NCI-H128 (cell line): ENCODE measurements around the gene PICK1.

Source experiments
- DNase-seq: peaks from one replicate; lab custom pipeline; 2025; ENCODE audit not compliant: unreplicated experiment; lab: John Stamatoyannopoulos, UW

The PICK1 gene

DNA sequence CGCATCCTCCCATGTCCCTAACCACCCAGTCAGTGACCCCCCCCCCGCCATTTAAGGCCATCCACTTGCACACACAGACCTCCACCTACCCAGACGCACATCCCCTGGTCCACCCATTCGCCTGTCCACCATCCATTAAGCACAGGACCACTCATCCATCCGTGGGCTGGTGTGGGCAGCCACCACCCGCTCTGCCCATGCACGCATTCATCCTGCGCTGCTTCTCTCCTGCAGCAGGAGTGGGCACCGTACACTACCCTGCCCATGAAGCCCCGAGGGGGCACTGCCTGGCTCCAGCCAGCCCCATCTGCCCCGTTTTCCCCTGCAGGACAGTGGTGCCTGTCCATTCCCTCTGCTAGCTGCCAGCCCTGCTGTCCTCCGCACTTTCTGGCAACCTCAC lies 30.7 kb downstream of the PICK1 start:
- no peak for DNase-seq

DNA sequence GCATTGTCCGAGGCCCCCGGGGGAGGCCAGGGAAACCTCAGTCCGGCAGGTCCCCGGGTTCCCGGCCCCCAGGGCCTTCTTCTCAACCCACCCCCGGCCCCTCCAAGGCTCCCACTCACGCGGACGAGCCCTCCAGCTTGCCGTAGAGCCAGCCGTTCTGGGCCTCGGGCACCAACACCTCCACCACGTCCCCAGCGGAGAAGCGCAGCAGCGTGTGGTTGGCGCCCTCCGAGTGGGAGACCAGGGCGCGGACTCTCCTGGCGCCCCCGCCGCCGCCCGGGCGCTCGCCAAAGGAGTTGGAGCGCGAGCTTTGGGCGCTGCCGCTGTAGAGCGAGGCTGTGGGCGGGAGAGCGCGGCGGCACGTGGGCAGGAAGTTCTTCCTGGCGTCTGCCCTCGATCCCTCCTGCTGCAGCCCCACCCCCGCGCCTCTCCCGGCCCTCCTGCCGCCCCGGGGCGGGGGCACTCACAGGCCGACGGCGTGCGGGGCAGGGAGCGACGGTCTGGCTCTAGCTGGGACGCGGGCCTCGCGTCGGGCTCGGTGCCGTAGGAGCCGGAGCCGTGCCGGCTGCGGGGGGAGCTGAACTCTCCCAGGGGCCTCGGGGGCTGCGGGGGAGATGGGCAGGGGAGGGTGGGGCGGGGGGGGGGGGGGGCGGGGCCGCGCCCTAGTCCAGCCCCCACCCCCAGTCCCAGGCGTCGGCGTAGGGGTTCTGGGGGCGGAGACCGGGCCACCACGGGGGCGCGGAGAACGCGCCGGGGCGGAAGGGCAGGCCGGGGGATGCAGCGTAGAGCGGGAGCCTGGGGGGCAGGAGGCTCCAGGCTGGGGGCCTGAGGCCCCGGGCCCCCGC lies 31.6 kb downstream of the PICK1 start:
- DNase-seq = no peak

DNA sequence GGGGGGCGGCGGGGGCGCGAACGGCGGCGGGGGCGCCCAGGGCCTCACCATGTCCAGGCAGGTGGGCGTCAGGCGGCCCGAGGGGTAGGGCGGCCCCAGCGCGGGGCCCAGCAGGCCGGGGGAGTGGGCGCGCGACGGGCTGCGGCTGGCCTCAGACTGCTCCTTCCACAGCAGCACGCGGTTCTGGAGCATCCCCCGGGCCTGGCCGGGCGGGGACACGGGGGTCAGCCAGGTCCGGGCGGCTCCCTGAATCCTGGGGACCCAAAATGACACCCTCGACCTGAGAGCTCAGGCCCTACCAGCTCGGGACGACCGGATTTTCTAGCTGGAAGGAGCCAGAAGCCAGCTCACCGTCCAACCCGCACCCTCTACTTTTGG lies 32.3 kb downstream of the PICK1 start:
- no peak for DNase-seq

DNA sequence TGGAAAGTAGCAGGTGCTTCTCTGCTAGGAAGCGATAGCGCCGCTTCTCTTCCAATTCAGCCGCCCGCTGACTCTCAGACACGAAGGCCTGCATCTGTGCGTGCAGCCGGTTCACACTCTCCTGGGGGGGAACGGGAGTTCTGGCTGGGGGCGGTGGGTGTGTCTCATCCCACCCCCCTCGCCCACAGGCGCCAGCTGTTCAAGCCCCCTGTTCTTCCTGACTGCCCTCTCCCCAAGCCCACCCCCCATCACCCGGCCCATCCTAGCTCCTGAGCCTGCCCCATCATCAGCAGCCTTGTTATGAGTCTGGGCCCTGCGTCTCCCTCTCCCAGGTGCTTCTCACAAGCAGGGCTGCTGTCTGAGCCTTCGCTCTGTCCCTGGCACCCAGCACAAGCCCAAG lies 39.9 kb downstream of the PICK1 start:
- no peak for DNase-seq

DNA sequence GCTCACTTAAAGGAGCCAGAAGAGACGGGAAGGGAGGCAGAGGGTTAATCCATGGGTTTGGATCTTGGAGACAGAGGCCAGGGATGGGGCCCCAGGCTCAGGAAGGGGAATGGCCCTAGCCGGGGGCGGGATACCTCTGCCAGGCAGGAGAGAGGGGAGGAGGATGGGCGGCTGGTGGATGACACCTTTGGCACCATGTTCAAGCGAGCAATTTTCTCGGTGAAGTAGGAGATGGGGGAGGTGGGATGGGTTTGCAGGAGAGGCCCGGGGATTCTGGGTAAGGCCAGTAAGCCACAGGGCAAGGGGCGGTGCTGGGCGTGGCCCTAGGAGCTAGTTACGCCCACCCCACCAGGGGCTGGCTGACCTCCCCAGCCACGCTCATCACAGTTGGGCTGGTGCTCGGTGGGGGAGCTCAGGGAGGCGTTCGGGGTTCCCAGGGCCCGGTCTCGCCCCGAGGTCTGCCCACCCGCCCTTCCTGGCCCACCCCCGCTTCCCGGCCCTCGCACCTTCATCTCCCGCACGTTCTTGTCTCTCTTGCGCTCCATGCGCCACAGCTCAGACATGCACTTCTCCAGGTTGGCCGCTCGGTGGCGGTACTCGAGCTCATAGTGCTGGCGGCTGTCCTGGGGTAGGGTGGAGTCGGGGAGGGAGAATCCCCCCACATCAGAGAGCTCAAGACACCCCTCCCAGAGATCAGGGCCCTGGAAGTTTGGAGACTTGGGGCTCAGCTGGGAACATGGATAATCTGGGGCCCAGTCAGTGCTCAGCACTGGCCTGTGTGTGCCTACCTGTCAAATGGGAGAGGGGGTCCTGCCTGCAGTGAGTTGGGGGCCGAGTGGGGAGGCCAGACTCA lies 40.6 kb downstream of the PICK1 start:
- DNase-seq = no peak

DNA sequence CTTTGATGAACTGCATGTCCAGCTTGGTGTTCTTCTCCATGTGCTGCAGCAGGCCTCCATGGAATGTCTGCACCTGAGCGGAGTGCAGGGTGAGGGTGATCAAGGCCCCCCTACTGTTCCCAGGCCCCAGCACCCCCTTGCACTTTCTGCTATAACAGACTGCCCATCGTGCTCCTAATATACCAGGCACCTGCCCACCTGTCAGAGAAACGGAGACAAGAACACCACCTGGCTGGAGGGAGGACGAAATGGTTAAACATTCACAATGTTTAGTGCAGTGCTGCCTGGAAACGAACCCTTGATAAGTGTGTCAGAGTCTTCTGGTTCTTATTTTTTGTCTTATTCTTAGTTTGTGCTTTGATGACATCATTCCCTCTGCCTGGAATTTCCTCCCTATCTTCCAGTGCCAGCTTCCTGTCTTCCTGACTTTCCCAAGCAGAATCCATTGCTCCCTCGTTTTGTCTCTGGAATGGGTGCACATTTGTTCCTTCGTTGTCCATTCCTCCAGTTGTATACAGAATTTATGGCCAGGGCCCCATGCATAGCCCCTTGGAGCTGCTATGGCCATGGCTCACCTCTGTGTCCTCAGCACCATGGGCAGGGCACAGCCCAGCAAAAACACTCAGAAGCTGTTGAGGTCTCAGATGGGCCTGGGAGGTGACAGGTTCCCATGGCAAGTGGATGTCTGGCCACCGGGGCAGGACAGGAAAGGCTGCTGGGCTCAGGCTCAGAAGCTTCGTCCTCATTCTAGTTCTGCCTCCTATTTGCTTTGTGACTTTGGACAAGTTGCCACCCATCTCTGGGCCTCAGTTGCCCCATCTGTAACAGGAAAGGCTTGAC lies 41.4 kb downstream of the PICK1 start:
- DNase-seq = no peak

DNA sequence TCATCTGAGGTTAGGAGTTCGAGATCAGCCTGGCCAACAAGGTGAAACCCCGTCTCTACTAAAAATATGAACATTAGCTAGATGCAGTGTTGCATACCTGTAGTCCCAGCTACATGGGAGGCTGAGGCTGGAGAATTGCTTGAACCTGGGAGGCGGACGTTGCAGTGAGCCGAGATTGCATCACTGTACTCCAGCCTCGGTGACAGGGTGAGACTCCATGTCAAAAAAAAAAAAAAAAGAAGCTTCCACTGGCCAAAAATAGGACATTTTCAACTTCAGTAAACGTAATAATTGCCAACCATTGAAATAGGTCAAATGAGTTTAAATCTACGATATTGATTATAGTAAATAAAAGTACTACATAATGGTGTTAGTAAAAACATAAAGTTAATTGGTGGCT lies 46.4 kb downstream of the PICK1 start:
- DNase-seq = no peak

- no peak for DNase-seq
Measured at GRCh38 chr22:38104084-38104483, 46.9 kb downstream of the PICK1 start.

- DNase-seq = no peak
Measured at GRCh38 chr22:38106814-38107578, 49.8 kb downstream of the PICK1 start.

- DNase-seq = no peak
Measured at GRCh38 chr22:38107692-38108515, 50.7 kb downstream of the PICK1 start.

DNA sequence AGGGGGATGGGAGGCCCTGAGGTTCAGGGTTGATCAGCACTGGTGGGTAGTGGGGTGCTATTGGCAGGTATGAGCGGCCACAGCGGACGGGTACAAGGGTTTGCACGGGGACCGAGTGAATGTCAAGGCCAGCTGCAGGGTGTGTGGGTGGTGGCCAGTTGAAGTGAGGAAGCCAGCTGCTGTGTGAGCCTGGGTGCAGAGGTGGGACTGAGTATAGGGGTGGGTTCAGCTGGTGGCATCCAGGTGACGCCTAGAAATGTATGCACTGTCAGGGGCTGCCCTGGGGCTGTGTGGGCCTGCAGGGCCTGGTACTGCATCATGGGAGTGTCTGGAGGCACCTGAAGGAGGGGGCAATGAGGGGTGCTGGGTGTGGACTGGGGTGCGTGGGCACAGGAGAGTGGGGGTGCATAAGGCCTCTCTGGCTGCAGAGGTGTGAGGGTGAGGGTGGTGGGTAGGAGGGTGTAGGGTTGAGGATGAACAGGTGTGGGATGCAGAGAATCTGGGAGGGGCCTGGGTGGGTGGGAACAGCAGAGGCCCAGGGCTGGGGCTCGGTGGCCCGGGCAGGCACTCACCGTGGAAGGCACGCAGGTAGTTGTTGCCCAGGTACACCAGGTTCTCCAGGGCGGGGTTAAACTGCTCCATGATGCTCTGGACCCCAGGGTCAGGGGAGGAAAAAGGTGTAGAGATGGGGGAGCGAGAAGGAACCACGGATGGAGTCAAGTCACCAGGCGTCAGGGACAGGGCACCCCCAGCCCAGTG lies 51.5 kb downstream of the PICK1 start:
- DNase-seq = no peak

GRCh38 chr22:38109371-38110001 lies 52.3 kb downstream of the PICK1 start:
- DNase-seq = no peak

DNA sequence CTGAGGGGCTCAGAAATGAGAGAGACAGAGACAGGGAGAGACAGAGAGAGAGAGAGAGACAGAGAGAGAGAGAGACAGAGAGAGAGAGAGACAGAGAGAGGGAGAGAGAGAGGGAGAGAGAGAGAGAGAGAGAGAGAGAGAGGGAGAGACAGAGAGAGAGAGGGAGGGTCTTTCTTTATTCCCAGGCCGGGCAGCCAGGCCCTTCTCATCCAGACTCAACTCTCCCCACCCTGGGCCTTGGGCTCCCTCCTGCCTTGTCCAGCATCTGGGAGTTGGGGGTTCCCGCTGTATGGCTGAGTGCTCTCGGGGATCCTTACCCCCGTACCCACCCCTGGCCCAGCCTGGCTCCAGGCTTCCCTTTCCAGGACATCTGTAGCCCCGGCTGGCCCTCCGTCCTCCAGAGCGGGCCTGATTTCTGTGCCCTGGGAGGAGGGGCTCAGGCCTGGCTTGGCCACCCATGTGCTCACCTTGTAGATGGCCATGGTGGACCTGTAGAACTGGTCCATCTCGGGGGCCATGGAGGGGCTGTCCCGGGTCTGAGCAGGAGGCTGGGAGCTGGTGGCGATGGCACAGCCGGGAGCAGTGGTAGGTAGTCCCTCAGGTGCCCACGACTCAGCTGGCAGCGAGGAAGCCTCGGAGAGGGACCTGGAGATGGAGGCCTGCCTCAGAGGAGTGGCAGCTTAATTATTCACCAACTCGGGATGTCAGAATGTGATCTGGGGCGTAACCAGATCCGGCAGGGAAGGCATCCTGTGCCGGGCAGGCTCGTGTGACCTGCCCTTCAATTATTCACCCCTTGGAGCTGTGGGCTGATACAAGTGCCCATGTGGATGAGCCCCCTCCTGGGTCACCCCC lies 53.0 kb downstream of the PICK1 start, which contains the start of gene BAIAP2L2:
Gene BAIAP2L2 (minus strand): TSS at position 677 of the 855 bp plus-strand sequence. CDS start 159 bp downstream, at position 518.
- no peak for DNase-seq

- no peak for DNase-seq
Measured at GRCh38 chr22:38110863-38111852, 54.0 kb downstream of the PICK1 start.

- DNase-seq = no peak
Measured at GRCh38 chr22:38111925-38112355, 54.7 kb downstream of the PICK1 start.

- no peak for DNase-seq
Measured at GRCh38 chr22:38112381-38112780, 55.2 kb downstream of the PICK1 start.
